ENCODE measurements around the gene CCDC107. TPM values are rescaled to one million over a fixed set of nuclear protein-coding genes. Genes with fewer than 3 reads are reported as not detected.
"Not testable (repeated sequence)": the region's sequence is repeated elsewhere in the genome, so short reads cannot be mapped to it uniquely, and the experiment has no call there.

CCDC107 gene
- total RNA-seq, 2 experiments from 2014 or later = 34.8 to 36.8 TPM

DNA sequence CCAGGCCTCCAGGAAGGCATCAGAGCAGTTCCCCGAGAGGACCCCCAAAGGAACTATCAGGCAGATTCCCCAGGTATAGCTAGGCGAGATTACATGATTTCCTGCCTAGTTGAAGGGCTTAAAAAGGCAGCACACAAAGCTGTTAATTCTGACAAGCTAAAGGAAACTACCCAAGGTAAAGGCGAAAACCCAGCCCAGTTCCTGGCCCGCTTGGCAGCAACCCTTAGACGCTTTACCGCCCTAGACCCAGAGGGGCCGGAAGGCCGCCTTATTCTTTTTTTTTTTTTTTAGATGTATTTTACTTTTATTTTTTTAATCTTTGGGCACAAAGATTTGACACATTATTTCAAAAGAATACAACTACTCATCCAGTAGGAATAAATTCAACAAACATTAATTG is 19.3 kb upstream of the CCDC107 start:
- CTCF ChIA-PET = interaction anchor here (0.9 to 4.1 kb wide), 10 partner anchors 9 to 58 kb away, joined by 4 to 37 read pairs (median 10); partner anchors contain the start of genes ARHGEF39, CCDC107 and RMRP
- ATAC-seq = peak; percentile 64
- Mint-ChIP-seq H3K27ac (peak overlapping the region; percentile 91), H3K36me3 (ENCODE audit: low read depth) (peaks cover 41% of the 10 kb centered on the region), H3K4me1 (ENCODE audit: low read depth) (peaks cover 72% of the 10 kb centered on the region), H3K4me3 (peak overlapping the region; percentile 34)
- not testable (repeated sequence) for H3K27me3 Mint-ChIP-seq (ENCODE audit: low read depth); H3K9me3 Mint-ChIP-seq (ENCODE audit: insufficient read depth)
- DNase-seq = peak; percentile 64
- POLR2A ChIA-PET = interaction anchor here (0.6 to 2.3 kb wide), 11 partner anchors 9 to 94 kb away, joined by 3 to 11 read pairs (median 6); partner anchors contain the start of genes ARHGEF39, CCDC107, CREB3 and RMRP

DNA sequence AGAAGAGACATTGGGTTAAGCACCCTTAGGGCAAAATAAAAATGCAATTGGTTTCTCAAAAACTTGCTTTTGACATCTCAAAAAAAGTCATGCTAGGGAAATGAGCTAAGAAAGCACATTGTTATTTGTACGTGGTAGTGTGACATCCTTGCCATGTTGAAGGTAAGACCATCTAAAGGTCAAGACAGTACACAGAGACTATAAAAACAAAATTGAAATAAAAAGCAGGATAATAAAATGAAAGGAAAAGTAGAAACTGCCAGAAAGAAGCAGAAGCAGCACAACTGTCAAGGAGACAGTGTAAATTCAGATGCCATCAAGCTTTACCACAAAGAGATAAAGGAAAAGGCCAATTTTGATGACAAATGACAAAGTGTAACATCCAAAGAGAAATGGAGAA is 18.9 kb upstream of the CCDC107 start:
- CTCF ChIA-PET = interaction anchor here (0.6 to 4.1 kb wide), 10 partner anchors 9 to 57 kb away, joined by 3 to 37 read pairs (median 10); partner anchors contain the start of genes ARHGEF39, CCDC107 and RMRP
- H3K9me3 Mint-ChIP-seq (ENCODE audit: insufficient read depth); H3K27me3 Mint-ChIP-seq (ENCODE audit: low read depth); DNase-seq: not testable (repeated sequence)
- H3K4me3 Mint-ChIP-seq = peak overlapping the region; percentile 43
- H3K27ac Mint-ChIP-seq = peak overlapping the region; percentile 91
- POLR2A ChIA-PET = interaction anchor here (0.7 to 2.3 kb wide), 9 partner anchors 8 to 93 kb away, joined by 3 to 11 read pairs (median 7); partner anchors contain the start of genes ARHGEF39, CCDC107, CREB3 and RMRP
- peaks cover 73% of the 10 kb centered on the region for H3K4me1 Mint-ChIP-seq (ENCODE audit: low read depth)
- ATAC-seq = peak; percentile 64
- peaks cover 42% of the 10 kb centered on the region for H3K36me3 Mint-ChIP-seq (ENCODE audit: low read depth)

DNA sequence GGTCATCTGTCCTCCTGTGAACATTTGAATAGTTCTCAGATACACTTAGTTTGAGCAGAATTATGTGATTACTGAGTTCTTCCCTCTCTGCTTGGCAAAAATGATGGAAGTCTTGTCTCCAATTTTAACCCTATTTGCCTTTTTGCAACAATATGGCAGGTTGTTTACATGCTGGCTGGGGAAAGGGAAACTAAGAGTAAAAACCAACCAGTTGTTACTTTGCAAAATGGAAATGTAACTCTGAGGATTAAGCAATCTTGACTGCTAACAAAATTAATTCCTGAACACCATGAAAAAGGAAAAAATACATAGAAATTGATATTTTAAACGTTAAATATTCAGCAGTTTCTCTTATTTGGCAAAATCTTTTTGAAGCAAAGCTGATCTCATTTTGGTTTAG is 18.5 kb upstream of the CCDC107 start:
- no peak for ATAC-seq
- Mint-ChIP-seq H3K4me1 (ENCODE audit: low read depth) (peaks cover 77% of the 10 kb centered on the region), H3K4me3 (peak overlapping the region; percentile 43), H3K27ac (peak overlapping the region; percentile 91), H3K9me3 (ENCODE audit: insufficient read depth) (no peaks in the 10 kb centered on the region), H3K27me3 (ENCODE audit: low read depth) (no peaks in the 10 kb centered on the region), H3K36me3 (ENCODE audit: low read depth) (peaks cover 46% of the 10 kb centered on the region)
- DNase-seq = no peak
- ChIA-PET CTCF (interaction anchor here (0.6 to 4.1 kb wide), 10 partner anchors 8 to 57 kb away, joined by 3 to 37 read pairs (median 10); partner anchors contain the start of genes ARHGEF39, CCDC107 and RMRP), POLR2A (interaction anchor here (0.7 to 2.3 kb wide), 10 partner anchors 8 to 93 kb away, joined by 3 to 11 read pairs (median 6); partner anchors contain the start of genes ARHGEF39, CCDC107, CREB3 and RMRP)

DNA sequence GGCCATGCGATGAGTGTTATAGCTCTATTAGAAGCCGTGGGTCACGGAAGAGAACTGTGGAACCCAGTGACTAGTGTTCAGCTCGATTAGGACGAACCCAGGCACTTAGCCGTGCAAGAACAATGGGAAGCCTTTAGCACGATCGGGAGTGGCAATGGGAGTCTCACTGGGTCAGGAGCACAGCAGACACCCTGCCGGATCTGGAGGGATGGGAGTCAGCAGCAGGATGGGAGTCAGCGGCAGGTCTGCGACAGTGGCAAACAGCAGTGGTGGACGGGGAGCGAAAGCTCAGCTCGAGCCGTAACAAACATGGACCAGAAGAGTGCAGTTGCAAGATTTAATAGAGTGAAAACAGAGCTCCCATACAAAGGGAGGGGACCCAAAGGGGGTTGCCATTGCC is 17.7 kb upstream of the CCDC107 start:
- H3K4me3 Mint-ChIP-seq; DNase-seq; H3K9me3 Mint-ChIP-seq (ENCODE audit: insufficient read depth); ATAC-seq; H3K27me3 Mint-ChIP-seq (ENCODE audit: low read depth): not testable (repeated sequence)
- ChIA-PET CTCF (interaction anchor here (1.4 to 4.1 kb wide), 7 partner anchors 7 to 37 kb away, joined by 8 to 37 read pairs (median 15); partner anchors contain the start of genes CCDC107 and RMRP), POLR2A (interaction anchor here (0.7 to 2.3 kb wide), 5 partner anchors 9 to 92 kb away, joined by 3 to 9 read pairs (median 7); partner anchors contain the start of genes CCDC107, CREB3, RMRP and SIT1)
- Mint-ChIP-seq H3K4me1 (ENCODE audit: low read depth) (peaks cover 83% of the 10 kb centered on the region), H3K36me3 (ENCODE audit: low read depth) (peaks cover 47% of the 10 kb centered on the region), H3K27ac (peak overlapping the region; percentile 76)

DNA sequence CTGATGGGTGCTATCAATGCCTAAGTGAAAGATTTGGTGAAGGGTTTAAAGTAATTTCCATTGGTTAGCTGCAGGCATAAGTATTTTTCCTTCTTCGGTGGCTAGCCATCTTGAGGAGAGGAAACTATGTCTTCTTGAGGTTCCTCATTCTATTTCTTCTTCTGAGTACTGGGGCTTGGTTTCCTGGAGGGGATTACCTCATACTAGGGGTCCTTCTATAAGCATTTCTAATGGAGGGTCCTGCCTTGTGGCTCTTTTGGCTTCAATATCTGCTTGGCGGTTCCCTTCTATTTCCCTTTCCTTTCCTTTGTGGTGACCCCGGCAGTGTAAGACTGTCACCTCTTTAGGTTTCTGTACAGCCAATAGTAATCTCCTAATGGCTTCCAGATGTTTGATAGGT is 16.6 kb upstream of the CCDC107 start:
- POLR2A ChIA-PET; ATAC-seq; H3K27me3 Mint-ChIP-seq (ENCODE audit: low read depth); H3K4me3 Mint-ChIP-seq; DNase-seq; H3K9me3 Mint-ChIP-seq (ENCODE audit: insufficient read depth): not testable (repeated sequence)
- H3K36me3 Mint-ChIP-seq (ENCODE audit: low read depth) = peaks cover 52% of the 10 kb centered on the region
- H3K27ac Mint-ChIP-seq = peak overlapping the region; percentile 63
- CTCF ChIA-PET = interaction anchor here (2.6 to 4.1 kb wide), 3 partner anchors 16 to 38 kb away, joined by 9 to 37 read pairs (median 22); partner anchors contain the start of genes CCDC107 and RMRP
- H3K4me1 Mint-ChIP-seq (ENCODE audit: low read depth) = peaks cover 78% of the 10 kb centered on the region

DNA sequence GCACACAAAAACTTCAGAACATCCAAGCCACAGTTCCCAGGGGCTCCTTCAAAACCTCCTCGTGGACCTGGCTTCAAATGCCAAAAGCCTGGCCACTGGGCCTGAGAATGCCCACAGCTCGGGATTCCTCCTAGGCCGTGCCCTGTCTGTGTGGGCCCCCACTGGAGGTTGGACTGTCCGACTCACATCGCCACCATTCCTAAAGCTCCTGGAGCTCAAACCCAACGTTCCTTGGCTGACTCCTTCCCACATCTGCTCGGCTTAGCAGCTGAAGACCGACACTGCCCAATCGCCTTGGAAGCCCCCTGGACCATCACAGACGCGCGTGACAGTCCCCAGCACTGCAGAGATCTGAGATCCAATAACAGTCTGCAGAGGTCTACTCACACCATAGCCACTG is 15.0 kb upstream of the CCDC107 start:
- Mint-ChIP-seq H3K4me3 (no peak overlapping the region), H3K9me3 (ENCODE audit: insufficient read depth) (no peaks in the 10 kb centered on the region), H3K36me3 (ENCODE audit: low read depth) (peaks cover 56% of the 10 kb centered on the region), H3K4me1 (ENCODE audit: low read depth) (peaks cover 75% of the 10 kb centered on the region), H3K27ac (no peak overlapping the region), H3K27me3 (ENCODE audit: low read depth) (no peaks in the 10 kb centered on the region)
- DNase-seq (no peak), ATAC-seq (no peak)
- CTCF ChIA-PET = interaction anchor here (1.2 to 12.4 kb wide), 3 partner anchors 14 to 28 kb away, joined by 3 to 272 read pairs (median 3); partner anchors contain the start of genes CCDC107, CD72 and RMRP
- POLR2A ChIA-PET = no interaction called here

DNA sequence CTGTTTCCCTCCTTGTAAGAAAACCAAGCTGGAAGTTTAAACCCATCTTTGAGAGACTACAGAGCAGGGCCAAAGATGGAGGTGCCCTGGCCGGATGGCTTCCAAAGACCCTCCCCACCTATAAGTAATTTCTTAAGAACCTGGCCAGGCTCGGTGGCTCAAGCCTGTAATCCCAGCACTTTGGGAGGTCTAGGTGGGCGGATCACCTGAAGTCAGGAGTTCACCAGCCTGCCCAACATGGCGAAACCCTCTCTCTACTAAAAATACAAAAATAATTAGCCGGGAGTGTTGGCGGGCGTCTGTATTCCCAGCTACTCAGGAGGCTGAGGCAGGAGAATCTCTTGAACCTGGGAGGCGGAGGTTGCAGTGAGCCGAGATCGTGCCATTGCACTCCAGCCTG is 12.4 kb upstream of the CCDC107 start:
- Mint-ChIP-seq H3K4me1 (ENCODE audit: low read depth) (peaks cover 67% of the 10 kb centered on the region), H3K27ac (peak overlapping the region; percentile 96), H3K4me3 (peak overlapping the region; percentile 97), H3K36me3 (ENCODE audit: low read depth) (peaks cover 66% of the 10 kb centered on the region)
- ATAC-seq; DNase-seq; H3K27me3 Mint-ChIP-seq (ENCODE audit: low read depth); H3K9me3 Mint-ChIP-seq (ENCODE audit: insufficient read depth): not testable (repeated sequence)
- CTCF ChIA-PET = interaction anchor here (0.9 to 12.4 kb wide), 12 partner anchors 14 to 90 kb away, joined by 3 to 272 read pairs (median 30); partner anchors contain the start of genes ARHGEF39, CCDC107, CD72 and CREB3
- POLR2A ChIA-PET = interaction anchor here (1.0 to 8.4 kb wide), 8 partner anchors 12 to 86 kb away, joined by 4 to 122 read pairs (median 14); partner anchors contain the start of genes CCDC107, CD72, CREB3 and RMRP

DNA sequence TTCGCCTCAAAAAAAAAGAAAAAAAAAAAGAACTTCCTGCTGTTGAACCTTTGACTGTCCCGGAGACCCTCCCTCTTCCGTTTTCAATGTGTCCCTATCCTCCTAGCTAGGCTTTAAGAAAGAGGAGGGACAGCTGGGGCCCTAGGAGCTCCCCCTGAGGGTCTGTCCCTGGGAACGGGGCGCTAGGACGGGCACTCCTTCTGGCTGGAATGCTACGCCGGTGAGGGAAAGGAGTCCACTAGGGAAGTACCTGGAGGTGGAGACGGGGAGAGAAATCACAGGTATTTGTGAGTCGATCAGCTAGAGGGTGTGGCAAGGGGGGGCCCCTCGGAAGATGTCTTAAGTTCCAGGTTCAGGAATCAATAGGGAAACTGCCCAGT is 11.9 kb upstream of the CCDC107 start:
- Mint-ChIP-seq H3K9me3 (ENCODE audit: insufficient read depth) (no peaks in the 10 kb centered on the region), H3K4me1 (ENCODE audit: low read depth) (peaks cover 67% of the 10 kb centered on the region), H3K27me3 (ENCODE audit: low read depth) (no peaks in the 10 kb centered on the region), H3K27ac (peak overlapping the region; percentile 96), H3K4me3 (peak overlapping the region; percentile 97), H3K36me3 (ENCODE audit: low read depth) (peaks cover 62% of the 10 kb centered on the region)
- POLR2A ChIA-PET = interaction anchor here (1.0 to 8.4 kb wide), 9 partner anchors 12 to 85 kb away, joined by 4 to 122 read pairs (median 22); partner anchors contain the start of genes ARHGEF39, CCDC107, CD72 and CREB3
- ATAC-seq (no peak), DNase-seq (no peak)
- CTCF ChIA-PET = interaction anchor here (0.7 to 12.4 kb wide), 16 partner anchors 7 to 295 kb away, joined by 3 to 272 read pairs (median 13); partner anchors contain the start of genes ARHGEF39, CCDC107, CD72 and CREB3

DNA sequence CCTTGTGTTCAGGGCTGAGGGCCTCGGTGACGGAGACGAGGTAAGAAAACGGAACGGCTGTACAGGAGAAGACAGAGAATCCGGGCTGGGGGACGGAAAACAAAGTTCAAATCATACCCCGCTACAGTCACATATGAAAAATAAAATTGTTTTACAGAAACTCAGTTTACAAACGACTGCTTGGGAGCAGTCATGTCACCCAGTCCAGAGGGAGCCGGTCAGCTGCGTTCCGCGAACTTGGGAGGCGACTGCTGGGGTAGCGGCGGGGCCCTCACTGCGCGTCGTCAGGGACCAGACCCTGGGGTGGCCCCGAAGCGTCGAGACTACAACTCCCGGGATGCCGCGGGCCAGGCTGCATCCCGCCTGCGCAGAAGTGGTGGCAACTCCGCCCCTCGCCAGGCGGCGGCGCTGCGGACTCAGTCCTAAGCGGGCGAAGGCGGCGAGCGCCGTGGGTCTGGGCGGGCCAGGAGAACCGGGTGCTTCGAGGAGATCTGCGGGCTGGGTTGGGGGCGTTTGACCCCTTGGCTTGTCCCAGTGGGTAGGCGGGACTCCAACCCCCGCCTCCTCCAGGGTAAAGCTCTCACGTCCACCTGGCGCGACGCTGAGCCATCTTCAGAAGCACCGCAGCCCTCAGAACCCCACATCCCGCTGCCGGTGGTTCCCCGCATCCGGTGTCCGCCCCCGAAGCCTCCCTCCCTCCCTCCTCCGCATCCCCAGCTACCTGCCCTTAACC is 11.4 kb upstream of the CCDC107 start:
- ChIA-PET POLR2A (interaction anchor here (0.6 to 8.4 kb wide), 15 partner anchors 8 to 630 kb away, joined by 3 to 122 read pairs (median 7); partner anchors contain the start of genes ARHGEF39, CCDC107, CD72 and CREB3), CTCF (interaction anchor here (0.7 to 12.4 kb wide), 29 partner anchors 8 to 294 kb away, joined by 3 to 272 read pairs (median 4); partner anchors contain the start of genes ARHGEF39, CCDC107, CD72 and CREB3)
- peak; percentile 83 for ATAC-seq
- peak overlapping the region; percentile 96 for H3K27ac Mint-ChIP-seq
- H3K9me3 Mint-ChIP-seq (ENCODE audit: insufficient read depth) = no peaks in the 10 kb centered on the region
- H3K36me3 Mint-ChIP-seq (ENCODE audit: low read depth) = peaks cover 56% of the 10 kb centered on the region
- no peaks in the 10 kb centered on the region for H3K27me3 Mint-ChIP-seq (ENCODE audit: low read depth)
- peak; percentile 97 for DNase-seq
- peaks cover 67% of the 10 kb centered on the region for H3K4me1 Mint-ChIP-seq (ENCODE audit: low read depth)
- H3K4me3 Mint-ChIP-seq = peak overlapping the region; percentile 97

DNA sequence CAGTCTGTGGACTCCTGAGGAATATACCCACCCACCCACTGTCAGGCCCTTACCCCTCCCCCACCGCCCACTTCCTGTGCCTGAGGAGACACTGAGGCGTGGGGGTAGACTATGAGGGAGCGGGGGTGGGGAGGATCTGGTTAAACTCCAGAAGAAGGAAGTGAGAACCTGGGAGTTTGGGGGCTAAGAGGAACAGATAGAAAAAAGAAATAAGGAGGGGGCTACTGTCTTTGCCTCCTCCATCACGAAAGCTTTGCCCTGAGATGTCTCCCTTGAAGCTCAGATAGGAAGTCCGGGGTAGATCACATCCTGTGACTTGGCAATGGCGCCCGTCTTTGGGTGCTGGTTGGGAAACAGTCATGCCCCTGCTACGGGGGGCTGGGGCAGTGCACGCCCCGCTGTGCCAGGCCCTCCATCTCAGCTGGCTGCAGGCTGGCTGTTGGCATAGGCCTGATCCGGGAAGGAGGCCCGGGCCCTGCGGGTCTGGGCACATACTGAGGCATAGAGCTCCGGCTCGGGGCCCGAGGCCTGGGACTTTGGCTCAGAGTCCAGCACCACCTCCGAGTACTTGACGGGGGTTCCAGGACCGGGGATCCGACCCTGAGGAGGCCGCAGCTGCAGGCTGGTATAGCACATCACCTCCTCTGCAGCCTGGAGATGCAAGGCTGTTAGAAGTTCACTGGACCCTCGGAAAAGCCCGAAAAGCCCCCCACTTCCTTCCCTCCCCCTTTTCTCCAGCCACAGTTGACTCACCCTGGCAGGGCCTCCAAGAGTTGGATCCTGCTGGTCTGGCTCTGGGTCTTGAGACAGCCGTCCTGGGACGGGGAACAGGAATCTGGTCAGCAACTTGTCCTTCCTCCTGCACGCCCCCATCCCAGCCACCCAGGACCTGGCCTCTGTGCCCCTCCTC is 8.4 kb upstream of the CCDC107 start:
- peak overlapping the region; percentile 97 for H3K4me3 Mint-ChIP-seq
- no peaks in the 10 kb centered on the region for H3K27me3 Mint-ChIP-seq (ENCODE audit: low read depth)
- peak; percentile 72 for DNase-seq
- ATAC-seq = peak; percentile 8
- CTCF ChIA-PET = interaction anchor here (0.9 to 12.4 kb wide), 9 partner anchors 10 to 107 kb away, joined by 3 to 272 read pairs (median 15); partner anchors contain the start of genes ARHGEF39, CCDC107, CD72 and GBA2
- H3K27ac Mint-ChIP-seq = peak overlapping the region; percentile 96
- POLR2A ChIA-PET = interaction anchor here (0.6 to 8.4 kb wide), 15 partner anchors 8 to 854 kb away, joined by 3 to 122 read pairs (median 6); partner anchors contain the start of genes ARHGEF39, CCDC107, CD72 and CREB3
- H3K9me3 Mint-ChIP-seq (ENCODE audit: insufficient read depth) = no peaks in the 10 kb centered on the region
- peaks cover 37% of the 10 kb centered on the region for H3K36me3 Mint-ChIP-seq (ENCODE audit: low read depth)
- peaks cover 55% of the 10 kb centered on the region for H3K4me1 Mint-ChIP-seq (ENCODE audit: low read depth)

All from activated CD8-positive, alpha-beta T cell treated with anti-CD3 and anti-CD28 coated beads, Interleukin-2, amount 10 ng/mL, durations not matched to agents 7 days and 5 days (primary cell).